HG03045 (cell line): ENCODE data around the gene RICTOR.

Experiments
- ATAC-seq: cut with Tn5 transposase; IDR thresholded peaks from one replicate; pipeline ENCODE4 v1.9.1; 2021; ENCODE audit warnings: mild to moderate bottlenecking, moderate library complexity; ENCODE audit not compliant: unreplicated experiment

RICTOR gene, protein sequence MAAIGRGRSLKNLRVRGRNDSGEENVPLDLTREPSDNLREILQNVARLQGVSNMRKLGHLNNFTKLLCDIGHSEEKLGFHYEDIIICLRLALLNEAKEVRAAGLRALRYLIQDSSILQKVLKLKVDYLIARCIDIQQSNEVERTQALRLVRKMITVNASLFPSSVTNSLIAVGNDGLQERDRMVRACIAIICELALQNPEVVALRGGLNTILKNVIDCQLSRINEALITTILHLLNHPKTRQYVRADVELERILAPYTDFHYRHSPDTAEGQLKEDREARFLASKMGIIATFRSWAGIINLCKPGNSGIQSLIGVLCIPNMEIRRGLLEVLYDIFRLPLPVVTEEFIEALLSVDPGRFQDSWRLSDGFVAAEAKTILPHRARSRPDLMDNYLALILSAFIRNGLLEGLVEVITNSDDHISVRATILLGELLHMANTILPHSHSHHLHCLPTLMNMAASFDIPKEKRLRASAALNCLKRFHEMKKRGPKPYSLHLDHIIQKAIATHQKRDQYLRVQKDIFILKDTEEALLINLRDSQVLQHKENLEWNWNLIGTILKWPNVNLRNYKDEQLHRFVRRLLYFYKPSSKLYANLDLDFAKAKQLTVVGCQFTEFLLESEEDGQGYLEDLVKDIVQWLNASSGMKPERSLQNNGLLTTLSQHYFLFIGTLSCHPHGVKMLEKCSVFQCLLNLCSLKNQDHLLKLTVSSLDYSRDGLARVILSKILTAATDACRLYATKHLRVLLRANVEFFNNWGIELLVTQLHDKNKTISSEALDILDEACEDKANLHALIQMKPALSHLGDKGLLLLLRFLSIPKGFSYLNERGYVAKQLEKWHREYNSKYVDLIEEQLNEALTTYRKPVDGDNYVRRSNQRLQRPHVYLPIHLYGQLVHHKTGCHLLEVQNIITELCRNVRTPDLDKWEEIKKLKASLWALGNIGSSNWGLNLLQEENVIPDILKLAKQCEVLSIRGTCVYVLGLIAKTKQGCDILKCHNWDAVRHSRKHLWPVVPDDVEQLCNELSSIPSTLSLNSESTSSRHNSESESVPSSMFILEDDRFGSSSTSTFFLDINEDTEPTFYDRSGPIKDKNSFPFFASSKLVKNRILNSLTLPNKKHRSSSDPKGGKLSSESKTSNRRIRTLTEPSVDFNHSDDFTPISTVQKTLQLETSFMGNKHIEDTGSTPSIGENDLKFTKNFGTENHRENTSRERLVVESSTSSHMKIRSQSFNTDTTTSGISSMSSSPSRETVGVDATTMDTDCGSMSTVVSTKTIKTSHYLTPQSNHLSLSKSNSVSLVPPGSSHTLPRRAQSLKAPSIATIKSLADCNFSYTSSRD (N-terminal part only)

DNA sequence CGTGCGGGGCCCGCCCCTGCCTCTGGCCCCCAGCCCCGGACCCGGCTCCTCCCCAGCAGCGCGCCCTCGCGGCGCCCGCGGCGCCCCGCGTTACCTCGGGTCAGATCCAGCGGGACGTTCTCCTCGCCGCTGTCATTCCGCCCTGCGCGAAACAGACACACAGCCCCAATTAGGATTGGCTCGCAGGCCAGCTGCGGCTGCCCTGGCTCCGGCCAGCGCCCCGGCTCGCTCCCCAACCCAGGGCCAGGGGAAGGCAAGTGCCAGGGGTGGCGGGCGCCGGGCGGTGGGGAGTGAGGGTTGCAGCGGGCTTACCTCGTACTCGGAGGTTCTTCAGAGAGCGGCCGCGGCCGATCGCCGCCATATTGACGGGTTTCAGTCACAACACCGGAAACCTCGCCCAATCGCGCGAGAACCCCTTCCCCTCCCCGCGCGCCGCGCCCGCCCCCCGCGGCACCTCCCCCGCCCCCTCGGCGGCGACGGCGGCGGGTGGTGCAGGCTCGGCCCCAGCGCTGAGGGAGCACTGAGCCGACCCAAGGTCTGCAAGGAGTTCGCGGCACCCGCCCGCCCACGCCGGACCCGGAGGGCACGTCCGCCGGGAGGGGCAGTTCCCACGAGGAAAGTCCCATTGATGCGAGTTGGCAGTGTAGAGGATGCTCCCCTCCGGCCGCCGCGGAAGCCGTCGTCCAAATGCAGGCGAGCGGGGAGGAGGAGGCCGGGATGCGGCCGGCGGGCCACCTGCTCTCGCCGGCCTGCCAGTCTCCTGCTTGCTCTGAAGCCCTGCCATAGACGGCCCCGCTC is at the start of gene RICTOR:
RICTOR (minus strand) TSS at position 383 of the 798 bp plus-strand sequence; CDS start at position 361, 22 bp downstream.
- peak; percentile 83 for ATAC-seq

DNA sequence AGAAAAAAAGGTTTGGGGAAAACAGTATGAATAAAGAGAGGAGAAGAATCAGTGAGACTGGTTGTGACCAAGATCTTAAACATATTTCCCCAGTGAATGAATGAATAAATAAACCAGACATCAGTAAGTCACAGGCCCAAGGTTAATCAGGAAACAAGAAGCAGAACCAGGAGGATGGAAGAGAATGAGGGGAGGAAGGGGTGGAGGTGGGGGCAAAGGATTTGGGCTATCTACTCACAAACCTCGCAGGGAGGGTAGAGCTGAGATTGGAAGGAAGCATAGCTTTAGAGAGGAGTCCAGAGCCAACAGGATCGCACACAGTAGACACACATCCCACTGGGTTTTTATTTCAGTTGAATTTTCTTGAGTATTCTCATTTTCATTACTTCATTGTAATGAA is 47.7 kb upstream of the RICTOR start:
- ATAC-seq = no peak

DNA sequence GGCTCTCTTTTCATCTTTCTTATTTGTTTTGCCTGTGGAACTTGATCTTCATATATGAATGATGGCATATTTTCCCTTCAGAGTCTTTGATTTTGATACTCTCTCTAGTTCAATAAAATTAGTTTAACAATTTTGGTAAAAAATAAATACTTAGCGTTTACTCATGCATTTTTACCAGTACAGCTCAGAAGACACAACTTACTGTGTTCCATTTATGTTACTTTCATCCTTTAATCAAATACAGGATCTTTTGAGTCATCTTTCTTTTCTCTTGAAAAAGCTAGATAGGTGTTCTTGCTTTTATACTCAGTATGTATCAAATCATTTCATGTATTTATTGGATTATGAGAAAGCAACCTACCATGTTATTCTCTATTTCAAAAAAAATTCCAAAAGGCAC is 47.1 kb upstream of the RICTOR start:
- no peak for ATAC-seq

DNA sequence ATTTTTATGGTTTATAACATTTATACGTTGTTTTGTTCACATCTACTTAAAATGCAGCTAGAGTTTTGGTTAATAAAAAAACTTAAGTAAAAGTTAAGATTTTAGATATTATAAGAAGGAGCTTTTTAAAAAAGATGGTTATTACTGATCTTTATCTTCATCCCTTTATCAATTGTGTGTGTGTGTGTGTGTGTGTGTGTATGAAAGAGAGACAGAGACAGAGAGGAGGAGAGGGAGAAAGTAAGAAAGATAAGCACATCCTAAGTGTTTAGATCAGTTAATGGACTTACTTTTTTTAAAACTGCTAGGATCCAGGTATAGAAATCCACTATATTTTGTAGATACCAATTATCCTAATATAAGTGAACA is 45.8 kb upstream of the RICTOR start:
- ATAC-seq = no peak

DNA sequence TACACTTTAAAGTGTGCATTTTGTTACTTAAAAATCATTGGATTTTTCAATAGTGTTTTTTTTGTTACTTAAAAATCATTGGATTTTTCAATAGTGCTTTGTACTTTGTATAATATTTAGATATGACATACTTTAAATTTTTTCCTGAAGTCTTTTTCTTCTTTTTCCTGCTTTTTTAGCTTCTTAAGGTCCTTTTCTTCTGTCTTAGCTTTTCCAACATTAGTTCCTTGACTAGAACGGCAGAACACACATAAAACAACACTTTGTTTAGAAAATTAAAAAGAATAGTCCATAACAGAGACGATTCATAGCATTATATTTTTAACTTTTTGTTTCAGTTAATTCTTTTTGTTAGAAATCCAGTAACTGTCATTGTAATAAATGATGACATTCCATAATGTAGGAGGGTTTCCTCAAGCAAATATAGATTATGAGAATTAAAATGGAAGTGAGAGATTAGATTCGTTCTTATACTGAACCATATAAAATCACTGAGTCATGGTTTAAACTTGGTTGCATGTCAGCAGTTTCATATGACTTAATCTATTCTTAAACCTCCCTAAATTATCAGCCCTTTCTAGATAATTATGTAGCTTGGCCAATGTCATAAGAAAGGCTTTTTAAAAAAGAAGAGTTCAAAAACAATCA is 45.3 kb upstream of the RICTOR start:
- ATAC-seq = no peak

DNA sequence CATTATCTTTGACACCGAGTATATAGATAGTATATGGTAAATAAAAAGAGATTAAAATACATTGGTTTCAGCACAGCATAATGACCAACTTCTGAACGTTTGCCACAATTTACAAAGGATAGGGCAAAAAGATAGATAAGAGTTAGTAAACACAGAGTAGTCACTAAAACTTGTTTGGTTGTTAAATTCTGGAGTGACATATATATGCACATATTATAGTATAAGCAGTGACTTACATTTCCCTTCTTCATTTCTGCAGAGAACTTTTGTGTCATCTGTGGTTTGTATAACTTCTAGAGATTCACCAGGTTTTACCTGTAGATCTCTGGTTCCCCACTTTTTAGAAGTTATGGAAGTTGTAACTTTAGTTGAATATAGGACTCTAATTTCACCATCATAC is 44.4 kb upstream of the RICTOR start:
- no peak for ATAC-seq

DNA sequence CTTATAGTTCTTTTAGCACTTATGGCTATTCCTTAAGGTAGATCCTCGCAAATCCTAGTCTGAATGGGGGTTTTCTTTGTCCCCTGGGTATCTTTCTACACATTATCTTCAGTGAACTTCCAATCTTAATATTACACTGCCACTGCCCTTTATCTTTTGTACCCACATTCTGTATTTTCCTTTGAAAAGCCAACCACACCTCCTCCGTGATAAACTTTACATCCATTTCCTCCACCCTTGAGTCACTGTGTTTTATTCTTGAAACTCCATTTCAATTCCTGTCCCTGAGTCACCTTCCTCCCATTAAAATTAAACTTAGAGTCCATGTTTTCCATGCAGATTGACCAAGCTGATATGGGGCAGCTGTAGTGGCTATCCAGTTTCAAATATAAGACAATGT is 43.2 kb upstream of the RICTOR start:
- no peak for ATAC-seq

DNA sequence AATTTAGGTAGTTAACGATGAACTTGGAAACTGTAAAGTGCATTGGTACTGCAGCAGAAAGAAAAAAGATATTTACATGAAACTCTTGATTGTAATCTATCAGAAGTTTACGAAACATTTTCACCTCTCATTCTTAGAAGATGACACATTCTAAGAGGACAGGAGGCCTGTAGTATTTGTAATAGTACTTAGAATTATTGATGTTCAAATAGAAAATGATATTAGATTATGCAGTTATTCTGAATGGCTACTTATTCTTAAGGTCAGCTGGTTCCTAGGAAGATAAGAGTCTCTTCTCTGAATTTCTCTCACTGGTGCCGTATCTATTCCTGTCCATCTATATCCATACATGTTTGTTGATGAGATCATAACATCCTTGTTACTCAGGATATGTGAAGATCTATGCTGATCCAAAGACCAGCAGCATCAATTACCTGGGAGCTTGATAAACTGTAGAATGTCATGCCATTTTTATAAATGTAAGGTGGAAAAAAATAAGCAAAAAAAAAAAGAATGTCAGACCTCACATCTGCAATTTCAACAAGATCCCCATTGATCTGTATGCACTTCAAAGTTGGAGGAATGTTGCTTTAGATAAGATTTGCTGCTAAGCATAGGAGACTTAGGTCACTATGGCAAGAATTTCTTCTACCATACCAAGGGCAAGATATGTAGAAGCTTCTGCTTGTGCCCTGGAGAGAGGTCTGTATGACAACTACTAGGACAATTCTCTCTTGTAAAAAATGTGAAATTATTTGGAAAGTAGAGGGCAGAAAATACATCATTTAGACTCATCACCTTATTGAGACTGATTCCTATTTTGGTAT is 42.4 kb upstream of the RICTOR start:
- ATAC-seq = no peak

DNA sequence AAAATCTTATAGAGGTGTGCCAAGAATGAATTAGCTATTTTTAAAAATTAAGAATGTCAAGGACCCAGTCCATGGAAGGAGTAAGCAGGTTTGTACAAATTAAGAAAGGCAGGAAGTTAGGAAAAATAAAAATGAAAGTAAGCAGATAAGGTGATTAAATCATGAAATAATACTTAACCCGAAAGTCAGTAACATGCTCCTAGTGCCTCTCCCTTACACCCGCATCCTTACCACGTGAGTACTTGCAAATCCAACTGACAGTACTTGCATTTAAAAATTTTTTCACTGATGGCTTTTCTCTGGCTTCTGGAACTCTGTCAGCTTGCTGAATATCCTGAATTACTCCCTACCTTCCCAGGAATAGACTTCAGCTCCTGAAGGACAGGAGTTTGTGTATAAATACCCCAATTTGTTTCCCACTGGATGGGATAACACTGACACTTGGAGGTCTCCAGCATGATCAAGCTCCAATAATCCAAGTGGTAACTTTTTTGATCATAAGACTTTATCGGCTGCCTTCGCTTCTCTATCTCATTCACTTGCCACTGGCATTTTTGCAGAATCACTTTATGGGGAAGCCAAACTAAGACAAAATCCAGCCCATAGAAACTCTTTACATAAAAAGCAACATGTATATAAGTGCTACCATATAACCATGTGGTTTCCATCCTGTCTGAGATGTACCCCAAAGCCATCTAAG is 41.6 kb upstream of the RICTOR start:
- no peak for ATAC-seq

DNA sequence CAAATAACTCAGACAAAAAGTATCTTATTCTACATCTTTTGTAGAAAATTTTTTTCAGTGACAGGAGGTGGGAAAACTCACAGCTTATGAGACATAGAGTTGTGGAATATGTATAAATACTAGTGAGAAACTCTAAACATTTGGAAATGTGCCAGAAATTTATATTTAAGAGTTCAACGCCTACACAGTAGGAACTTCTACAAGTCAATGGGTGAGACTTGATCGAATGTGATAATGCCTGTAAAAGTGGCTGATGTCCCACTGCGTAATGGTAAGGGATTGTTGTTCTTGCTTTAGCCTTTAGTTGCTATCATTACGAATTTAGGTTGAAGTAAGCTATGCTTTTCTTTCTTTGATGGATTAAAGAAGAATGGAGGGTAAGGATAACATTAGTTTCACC is 40.0 kb upstream of the RICTOR start:
- no peak for ATAC-seq

DNA sequence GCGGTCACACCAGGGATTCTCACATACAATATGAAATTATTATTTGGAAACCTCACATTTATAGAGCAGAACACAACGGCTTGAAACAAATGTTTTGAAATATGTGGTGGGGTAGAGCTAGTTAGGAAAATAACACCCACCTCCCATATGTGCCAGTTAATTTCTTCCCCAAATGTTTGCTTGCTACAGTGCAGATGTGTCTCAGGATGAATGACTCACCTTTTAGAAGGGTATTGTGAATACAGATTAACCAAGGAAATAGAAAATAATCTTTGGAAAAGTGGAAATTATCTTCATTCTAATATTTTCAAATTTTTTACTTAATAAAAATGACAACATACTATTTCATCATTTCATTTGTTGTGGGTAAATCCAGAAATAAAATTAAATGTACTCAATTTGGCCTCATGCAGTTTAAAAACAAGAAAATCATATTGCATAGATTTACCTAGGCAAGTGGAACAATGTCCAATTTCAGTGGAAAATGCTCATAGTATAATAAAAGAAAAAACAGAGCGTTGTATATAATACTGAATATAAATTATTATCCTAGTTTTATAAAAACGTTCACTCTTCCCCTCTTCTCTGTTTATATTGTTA is 39.3 kb upstream of the RICTOR start:
- no peak for ATAC-seq

DNA sequence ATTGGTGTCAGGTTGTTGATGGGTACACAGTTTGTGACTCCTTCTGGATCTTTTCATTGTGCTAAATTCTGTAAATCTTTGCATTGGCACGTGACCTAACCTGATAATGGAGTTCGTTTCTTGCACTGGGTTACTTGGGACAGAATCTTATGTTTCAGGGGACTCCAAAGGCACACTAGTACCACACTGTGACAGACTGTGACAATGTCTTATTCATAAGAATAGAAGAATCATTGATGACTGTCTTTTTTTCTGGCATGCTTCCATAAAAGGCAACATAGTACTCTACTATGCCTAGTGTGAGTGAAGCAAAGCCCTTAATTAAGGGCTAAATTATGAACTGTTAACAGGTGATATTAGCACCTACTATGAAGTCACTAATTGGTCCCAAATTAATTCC is 35.4 kb upstream of the RICTOR start:
- ATAC-seq = no peak

DNA sequence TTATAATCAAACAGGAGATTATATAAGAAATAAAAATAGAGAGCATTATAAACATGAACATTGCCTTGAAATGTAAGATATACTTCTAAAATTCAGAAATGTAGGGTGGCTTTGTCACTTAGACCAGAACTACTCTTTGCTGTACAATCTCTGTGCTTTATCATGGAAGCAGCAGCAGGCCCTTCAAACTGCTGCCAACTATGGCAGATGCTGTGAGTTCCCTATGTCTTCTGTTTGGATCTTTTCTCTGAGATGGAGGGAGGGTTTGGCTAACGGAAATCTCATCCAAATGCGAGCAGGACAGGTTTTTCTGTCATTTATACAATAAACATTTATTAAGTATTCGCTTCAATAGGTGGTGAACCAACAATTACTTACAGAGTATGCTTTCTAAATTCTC is 34.8 kb upstream of the RICTOR start:
- ATAC-seq = no peak

DNA sequence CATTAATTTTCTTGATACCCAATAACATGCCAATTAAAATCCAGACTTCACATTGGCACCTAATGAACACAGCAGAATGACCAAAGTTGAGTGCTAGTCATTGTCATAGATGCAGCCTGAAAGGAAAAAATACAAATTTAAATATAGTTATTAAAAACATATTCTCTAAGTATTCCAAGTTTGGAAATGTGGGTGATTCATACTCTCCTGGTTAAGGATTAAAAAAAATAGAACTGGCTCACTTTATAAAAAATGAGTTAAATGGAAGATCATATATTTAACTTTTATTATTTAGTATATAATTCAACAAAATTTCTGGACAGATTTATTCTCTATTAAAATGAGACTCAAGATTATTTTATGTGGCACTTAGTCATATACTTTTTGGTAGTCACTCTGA is 33.2 kb upstream of the RICTOR start:
- ATAC-seq = no peak

DNA sequence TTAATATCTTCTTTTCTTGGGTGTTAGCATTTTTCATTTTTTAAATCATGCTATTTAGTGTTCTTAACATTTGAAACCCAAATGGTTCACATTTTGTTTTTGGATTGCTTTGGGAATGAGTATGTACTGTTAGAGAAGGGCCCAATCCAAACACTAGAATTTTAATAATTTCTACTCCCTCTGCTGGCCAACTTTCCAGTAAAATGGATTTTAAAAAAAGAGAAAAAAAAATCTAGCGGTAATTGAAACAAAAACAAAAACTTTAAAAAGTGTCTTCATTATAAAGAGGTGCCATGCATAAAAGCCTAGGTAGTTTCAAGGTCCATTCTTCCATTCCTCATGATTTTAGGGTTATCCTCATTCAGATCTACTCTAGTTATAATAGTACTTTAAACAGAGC is 32.1 kb upstream of the RICTOR start:
- ATAC-seq = no peak

DNA sequence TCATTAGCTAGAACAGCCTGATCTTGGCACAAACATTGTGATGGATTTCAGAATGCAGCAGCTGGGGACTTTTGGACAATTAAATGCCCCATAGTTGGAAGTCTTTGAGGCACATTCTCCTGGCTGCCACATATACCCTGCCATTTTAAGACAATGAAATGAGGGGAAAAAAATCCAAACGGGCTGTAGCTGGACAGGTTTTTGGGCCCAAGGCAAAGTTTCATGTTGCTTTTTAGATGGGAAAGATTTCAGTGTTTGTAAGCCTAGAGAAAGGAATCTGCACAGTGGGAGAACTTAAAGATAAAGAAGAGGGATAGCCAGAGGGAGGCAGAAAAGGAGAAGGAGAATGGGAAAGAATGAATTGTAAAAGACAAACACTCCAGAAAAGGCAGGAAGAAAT is 30.0 kb upstream of the RICTOR start:
- no peak for ATAC-seq

DNA sequence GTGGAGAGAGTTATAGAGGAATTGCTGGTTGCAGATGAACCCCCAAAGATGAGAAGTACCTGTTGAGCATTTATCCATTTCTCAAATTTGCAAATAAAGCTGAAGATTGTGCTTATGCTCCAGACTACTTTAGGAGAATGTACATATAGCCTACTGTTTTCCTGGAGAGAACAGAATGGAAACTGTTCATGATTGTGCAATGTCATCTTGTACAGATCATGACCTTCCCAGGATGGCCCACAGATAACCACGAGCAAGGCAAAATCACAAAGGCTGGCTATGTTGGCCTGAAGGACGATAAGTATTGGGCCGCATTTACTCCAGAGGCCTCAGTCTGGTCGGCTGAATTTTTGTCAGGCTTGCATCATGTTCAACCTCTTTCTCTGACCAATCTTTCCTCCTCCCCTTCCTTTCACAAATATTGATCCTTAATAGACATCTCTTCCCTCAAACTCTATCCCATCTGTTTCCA is 28.5 kb upstream of the RICTOR start:
- no peak for ATAC-seq

DNA sequence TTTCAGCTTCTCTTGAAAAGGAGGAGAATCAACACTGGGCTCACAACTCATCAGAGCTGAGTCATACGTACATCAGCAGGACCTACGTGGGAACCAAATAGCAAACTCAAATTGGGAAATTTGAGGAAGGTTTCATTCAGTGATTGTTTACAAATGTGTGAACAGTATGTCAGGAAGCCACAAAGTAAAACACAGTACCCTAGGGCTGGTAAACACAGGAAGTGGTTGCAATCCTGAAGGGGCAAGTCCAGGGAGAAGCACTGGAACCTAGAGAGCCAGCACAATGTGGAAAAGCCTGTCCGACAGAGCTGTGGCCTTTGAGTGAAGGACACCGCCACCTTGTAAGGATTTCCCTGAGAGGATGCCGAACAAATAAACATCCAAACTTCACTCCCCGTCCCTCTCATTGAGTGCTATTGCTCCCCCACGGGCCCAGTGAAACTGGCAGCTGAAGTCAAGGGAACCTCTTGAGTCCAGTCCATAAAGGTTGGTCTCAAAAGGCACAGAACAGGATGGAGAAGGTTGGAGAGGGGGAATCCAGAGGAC is 26.7 kb upstream of the RICTOR start:
- ATAC-seq = no peak
